Esophagus muscularis mucosa (tissue), 4 donors: ENCODE measurements around the gene PRLR. TPM values are rescaled to one million over a fixed set of nuclear protein-coding genes. Genes with fewer than 3 reads are reported as not detected.

Experiments
- DNase-seq: peaks from one replicate; pipeline ENCODE4 v3.0.0-alpha.2; 2017; ENCODE audit errors: extremely low spot score
- H3K27ac ChIP-seq, 4 donors: fragments of 200-600 bp; sonication (generic); replicated peaks in 1 of 4; 1 replicate in 3 of 4; 2 replicates in 1 of 4; pipeline ENCODE4 v1.5.1; 2016 to 2019; ENCODE audit warnings: mild to moderate bottlenecking in 1 of 4
- H3K27me3 ChIP-seq, 4 donors: fragments of 200-600 bp; sonication (generic); one replicate each; pipeline versions ENCODE4 v1.5.1 to v1.6.0; 2016 to 2019
- H3K36me3 ChIP-seq, 4 donors: fragments of 200-600 bp; sonication (generic); one replicate each; pipeline ENCODE4 v1.5.1; 2016 to 2019
- H3K4me1 ChIP-seq, 4 donors: fragments of 200-600 bp; sonication (generic); one replicate each; pipeline ENCODE4 v1.5.1; 2016 to 2019
- H3K4me3 ChIP-seq, 4 donors: fragments of 200-600 bp; sonication (generic); 1 replicate in 2 of 4; 2 replicates in 2 of 4; pipeline ENCODE4 v1.5.1; 2016 to 2019; ENCODE audit warnings: mild to moderate bottlenecking in 4 of 4, moderate library complexity in 1 of 4
- H3K9me3 ChIP-seq, 4 donors: fragments of 200-600 bp; sonication (generic); 1 replicate in 3 of 4; 2 replicates in 1 of 4; pipeline ENCODE4 v1.5.1; 2016 to 2019
- CTCF ChIP-seq, 3 experiments: fragments of 200-600 bp in 2 of 3; fragments of 450-650 bp in 1 of 3; sonication (generic) in 2 of 3; IDR thresholded peaks; one replicate each; pipeline ENCODE4 v1.5.1; 2017 to 2019; ENCODE audit warnings: antibody characterized with exemption in 3 of 3, mild to moderate bottlenecking in 2 of 3, moderate library complexity in 1 of 3
- EP300 ChIP-seq: sonication (generic); formaldehyde crosslinking; IDR thresholded peaks from one replicate; pipeline ENCODE4 v1.6.1; 2017; ENCODE audit warnings: antibody characterized with exemption
- POLR2A ChIP-seq: fragments of 450-650 bp; IDR thresholded peaks from one replicate; pipeline ENCODE4 v1.6.1; 2017; ENCODE audit warnings: antibody characterized with exemption, moderate library complexity, mild to moderate bottlenecking, low read depth
- POLR2AphosphoS5 ChIP-seq, 2 donors: sonication (generic); formaldehyde crosslinking; IDR thresholded peaks; one replicate each; pipeline ENCODE4 v1.6.1; 2017; ENCODE audit warnings: antibody characterized with exemption in 2 of 2
- WGBS: methylation state at CpG from one replicate; pipeline ENCODE4 v1.1.5; 2018; 5-methylcytosine and 5-hydroxymethylcytosine counted together
- intact Hi-C: fragments of 100-400 bp; cut with DNase I; formaldehyde crosslinking; loops from one replicate; pipeline ENCODE4 v1.15.1; 2023
- total RNA-seq, 4 donors: library from RNA; depleted of rRNA; stranded (reverse); fragments of >200 nt; gene quantifications; one replicate each; pipeline versions ENCODE4 v1.1.0 to v1.2.1, GENCODE V29; 2016

The PRLR gene
- total RNA-seq, 4 donors from 2014 or later: 0.66 to 1.7 (median 0.79) TPM

- no peaks in the 10 kb centered on the region for H3K9me3 ChIP-seq
- no peaks in the 10 kb centered on the region for H3K27me3 ChIP-seq
- intact Hi-C loops: no loop called here
- 94% methylated on average over 4 of the region's 4 CpGs for WGBS
- H3K4me1 ChIP-seq: no peaks in the 10 kb centered on the region
- DNase-seq: no peak
- H3K4me3 ChIP-seq: no peak overlapping the region
- no peak for TF ChIP-seq POLR2A
- TF ChIP-seq POLR2AphosphoS5 (IDR thresholded peaks at IDR 0.05): no peak
- TF ChIP-seq CTCF (IDR thresholded peaks at IDR 0.05): no peak
- TF ChIP-seq EP300: no peak
- H3K36me3 ChIP-seq: no peaks in the 10 kb centered on the region
- H3K27ac ChIP-seq: no peak overlapping the region
Measured at GRCh38 chr5:35046774-35047173, 183.5 kb downstream of the PRLR start.

- no peaks in the 10 kb centered on the region for H3K27me3 ChIP-seq
- H3K36me3 ChIP-seq: no peaks in the 10 kb centered on the region
- 67% methylated on average over 1 of the region's 1 CpG for WGBS
- no peak overlapping the region for H3K4me3 ChIP-seq
- no peaks in the 10 kb centered on the region for H3K4me1 ChIP-seq
- intact Hi-C loops: no loop called here
- no peak for DNase-seq
- no peak overlapping the region for H3K27ac ChIP-seq
- no peak for TF ChIP-seq POLR2A
- no peak for TF ChIP-seq CTCF (IDR thresholded peaks at IDR 0.05)
- TF ChIP-seq EP300: no peak
- TF ChIP-seq POLR2AphosphoS5 (IDR thresholded peaks at IDR 0.05): no peak
- H3K9me3 ChIP-seq: no peaks in the 10 kb centered on the region
Measured at GRCh38 chr5:35045280-35045679, 185.0 kb downstream of the PRLR start.

- Histone ChIP-seq H3K4me3 (no peak overlapping the region), H3K9me3 (no peaks in the 10 kb centered on the region), H3K27me3 (no peaks in the 10 kb centered on the region), H3K36me3 (no peaks in the 10 kb centered on the region), H3K27ac (no peak overlapping the region), H3K4me1 (no peaks in the 10 kb centered on the region)
- peak; percentile 74 for DNase-seq
- TF ChIP-seq CTCF (IDR thresholded peaks at IDR 0.05) (no peak), EP300 (no peak), POLR2AphosphoS5 (IDR thresholded peaks at IDR 0.05) (no peak), POLR2A (no peak)
- intact Hi-C loops: no loop called here
- 88% methylated on average over 4 of the region's 4 CpGs for WGBS
Measured at GRCh38 chr5:35044649-35045048, 185.6 kb downstream of the PRLR start.

- Histone ChIP-seq H3K27ac (no peak overlapping the region), H3K27me3 (no peaks in the 10 kb centered on the region), H3K9me3 (no peaks in the 10 kb centered on the region), H3K4me1 (no peaks in the 10 kb centered on the region), H3K4me3 (no peak overlapping the region), H3K36me3 (no peaks in the 10 kb centered on the region)
- DNase-seq: no peak
- TF ChIP-seq POLR2AphosphoS5 (IDR thresholded peaks at IDR 0.05) (no peak), POLR2A (no peak)
- 86% methylated on average over 4 of the region's 4 CpGs for WGBS
- intact Hi-C loops: no loop called here
Measured at GRCh38 chr5:35042781-35043180, 187.5 kb downstream of the PRLR start.

GRCh38 chr5:35041261-35041660, 189.0 kb downstream of the PRLR start:
- H3K27ac ChIP-seq: no peak overlapping the region
- H3K4me1 ChIP-seq: no peaks in the 10 kb centered on the region
- intact Hi-C loops: no loop called here
- DNase-seq: peak; percentile 34
- no peak overlapping the region for H3K4me3 ChIP-seq
- WGBS: 37% methylated on average over 3 of the region's 3 CpGs
- no peaks in the 10 kb centered on the region for H3K36me3 ChIP-seq
- TF ChIP-seq POLR2A (no peak), EP300 (no peak), CTCF (IDR thresholded peaks at IDR 0.05) (no peak), POLR2AphosphoS5 (IDR thresholded peaks at IDR 0.05) (no peak)
- no peaks in the 10 kb centered on the region for H3K9me3 ChIP-seq
- H3K27me3 ChIP-seq: no peaks in the 10 kb centered on the region
